HCT116 (cell line): ENCODE results near the gene ACBD6. TPM values are rescaled to one million over a fixed set of nuclear protein-coding genes. Genes with fewer than 3 reads are reported as not detected.

Experiments
- ATAC-seq: fragments of 200-7000 bp; cut with Tn5 transposase; 2 replicates; pipeline ENCODE4 v1.9.1; 2020; ENCODE audit warnings: mild to moderate bottlenecking, moderate library complexity
- BruUV-seq: library from RNA; stranded (reverse); fragments of 400-500 nt; replicated peaks from 2 replicates; lab custom pipeline; 2021; lab: Mats Ljungman, UMichigan
- CTCF ChIA-PET: fragments of 300-600 bp; sonication (Branson Sonifier 250); formaldehyde crosslinking; loops from one replicate; lab custom pipeline; 2021; ENCODE audit warnings: antibody characterized with exemption; lab: Charles Lee
- POLR2A ChIA-PET: fragments of 300-600, 350-600 bp; sonication (Branson Sonifier 250); formaldehyde crosslinking; loops from one replicate; lab custom pipeline; 2021; ENCODE audit warnings: antibody characterized with exemption; lab: Charles Lee
- RAD21 ChIA-PET, 2 experiments: fragments of 300-600 bp; sonication (Branson Sonifier 250); formaldehyde crosslinking; loops; one replicate each; lab custom pipeline; 2023; ENCODE audit warnings: low total read pairs in 2 of 2; ENCODE audit not compliant: uncharacterized antibody in 2 of 2, unreplicated experiment in 2 of 2, low non-redundant PET in 1 of 2; lab: Charles Lee
- DNase-seq: peaks from one replicate; pipeline ENCODE4 v3.0.0-alpha.2; 2010; ENCODE audit warnings: low read depth, low spot score
- H2AFZ ChIP-seq: fragments of 200-600 bp; shearing (Covaris generic), sonication (generic); 2 replicates; pipeline ENCODE4 v1.6.1; 2017; ENCODE audit warnings: low read depth, mixed run types, mixed read lengths, antibody characterized with exemption, low read length; ENCODE audit not compliant: poor library complexity, severe bottlenecking
- H3K27ac ChIP-seq: 2 replicates; pipeline ENCODE4 v1.5.1; 2012; ENCODE audit warnings: low read depth, low read length
- H3K27me3 ChIP-seq: fragments of 200-600 bp; sonication (generic); 2 replicates; pipeline ENCODE4 v1.6.1; 2016; ENCODE audit warnings: mixed run types, low read length, mixed read lengths; ENCODE audit not compliant: insufficient read depth
- H3K36me3 ChIP-seq, 2 experiments: fragments of 200-500 bp in 1 of 2; fragments of 200-600 bp in 1 of 2; sonication (Bioruptor generic) in 1 of 2; sonication (generic) in 1 of 2; 2 replicates each; pipeline versions ENCODE4 v1.5.1 to v1.6.1; 2014 to 2016; ENCODE audit warnings: low read length in 2 of 2, inconsistent platforms in 1 of 2, mixed read lengths in 1 of 2, mixed run types in 1 of 2; ENCODE audit not compliant: insufficient read depth in 2 of 2, control insufficient read depth in 1 of 2
- H3K4me1 ChIP-seq, 2 experiments: fragments of 200-600 bp in 1 of 2; sonication (generic) in 1 of 2; 2 replicates each; pipeline versions ENCODE4 v1.5.1 to v1.6.1; 2012 to 2017; ENCODE audit warnings: low read length in 2 of 2, inconsistent platforms in 1 of 2, mild to moderate bottlenecking in 1 of 2, mixed read lengths in 1 of 2, mixed run types in 1 of 2, moderate library complexity in 1 of 2; ENCODE audit not compliant: insufficient read depth in 2 of 2, control insufficient read depth in 1 of 2
- H3K4me2 ChIP-seq: fragments of 200-600 bp; sonication (generic); 2 replicates; pipeline ENCODE4 v1.6.1; 2017; ENCODE audit warnings: mixed run types, low read length, mixed read lengths
- H3K4me3 ChIP-seq, 2 experiments: fragments of 200-600 bp in 1 of 2; sonication (generic) in 1 of 2; replicated peaks in 1 of 2; 2 replicates each; pipeline ENCODE4 v1.5.1; 2011 to 2016; ENCODE audit warnings: low read length in 2 of 2, control low read depth in 1 of 2, low read depth in 1 of 2, mild to moderate bottlenecking in 1 of 2, mixed read lengths in 1 of 2, mixed run types in 1 of 2
- H3K79me2 ChIP-seq: fragments of 200-600 bp; sonication (generic); 2 replicates; pipeline ENCODE4 v1.6.1; 2017; ENCODE audit warnings: mild to moderate bottlenecking, mixed run types, low read length, moderate library complexity, mixed read lengths; ENCODE audit not compliant: insufficient read depth
- H3K9ac ChIP-seq: fragments of 200-600 bp; sonication (generic); 2 replicates; pipeline ENCODE4 v1.6.1; 2016; ENCODE audit warnings: low read length, mixed read lengths
- H3K9me2 ChIP-seq: fragments of 200-600 bp; sonication (generic), shearing (Covaris generic); 2 replicates; pipeline ENCODE4 v1.6.1; 2017; ENCODE audit warnings: mixed run types, mild to moderate bottlenecking, moderate library complexity; ENCODE audit not compliant: insufficient read depth
- H3K9me3 ChIP-seq, 2 experiments: fragments of 200-500 bp in 1 of 2; fragments of 200-600 bp in 1 of 2; sonication (Bioruptor generic) in 1 of 2; sonication (generic) in 1 of 2; 2 replicates each; pipeline ENCODE4 v1.6.1; 2014 to 2017; ENCODE audit warnings: low read length in 2 of 2, mixed read lengths in 2 of 2, inconsistent platforms in 1 of 2, low read depth in 1 of 2, mild to moderate bottlenecking in 1 of 2, mixed run types in 1 of 2, moderate library complexity in 1 of 2; ENCODE audit not compliant: control insufficient read depth in 1 of 2, insufficient read depth in 1 of 2
- H4K20me1 ChIP-seq: fragments of 200-600 bp; sonication (generic), shearing (Covaris generic); 2 replicates; pipeline ENCODE4 v1.6.1; 2017; ENCODE audit warnings: mixed run types, mild to moderate bottlenecking, moderate library complexity; ENCODE audit not compliant: insufficient read depth
- ATF3 ChIP-seq: IDR thresholded peaks from 2 replicates; pipeline ENCODE4 v1.6.1; 2012
- CEBPB ChIP-seq: IDR thresholded peaks from 2 replicates; pipeline ENCODE4 v1.6.1; 2012; ENCODE audit warnings: low read depth
- CTCF ChIP-seq, 3 experiments: fragments of 200-600 bp in 1 of 3; sonication (generic) in 1 of 3; IDR thresholded peaks in 2 of 3; conservative IDR thresholded peaks in 1 of 3; 2 replicates each; pipeline ENCODE4 v1.5.1; 2012 to 2017; ENCODE audit warnings: low read depth in 2 of 3, low read length in 2 of 3, antibody characterized with exemption in 1 of 3, borderline replicate concordance in 1 of 3, control low read depth in 1 of 3, mild to moderate bottlenecking in 1 of 3, mixed read lengths in 1 of 3, mixed run types in 1 of 3, moderate library complexity in 1 of 3; ENCODE audit not compliant: insufficient read depth in 1 of 3
- FOSL1 ChIP-seq: IDR thresholded peaks from 2 replicates; pipeline ENCODE4 v1.6.1; 2012; ENCODE audit warnings: low read depth
- JUND ChIP-seq: IDR thresholded peaks from 2 replicates; pipeline ENCODE4 v1.6.1; 2012
- MAX ChIP-seq: IDR thresholded peaks from 2 replicates; pipeline ENCODE4 v1.6.1; 2012
- RAD21 ChIP-seq: IDR thresholded peaks from 2 replicates; pipeline ENCODE4 v1.6.1; 2012; ENCODE audit warnings: low read depth, mild to moderate bottlenecking
- REST ChIP-seq: IDR thresholded peaks from 2 replicates; pipeline ENCODE4 v1.6.1; 2012; ENCODE audit warnings: low read depth
- SP1 ChIP-seq: IDR thresholded peaks from 2 replicates; pipeline ENCODE4 v1.6.1; 2012; ENCODE audit warnings: low read depth
- SRF ChIP-seq: IDR thresholded peaks from 2 replicates; pipeline ENCODE4 v1.6.1; 2012; ENCODE audit warnings: low read depth
- YY1 ChIP-seq: IDR thresholded peaks from 2 replicates; pipeline ENCODE4 v1.6.1; 2011; ENCODE audit warnings: low read length, low read depth, moderate library complexity, mild to moderate bottlenecking; ENCODE audit not compliant: insufficient replicate concordance; ENCODE audit errors: extremely low read depth
- intact Hi-C: fragments of 100-400 bp; cut with micrococcal nuclease; formaldehyde crosslinking; loops from 2 replicates; pipeline ENCODE4 v1.10.0; 2022
- total RNA-seq: library from RNA; stranded (reverse); gene quantifications from one replicate; pipeline ENCODE4 v1.2.1, GENCODE V29; 2021; ENCODE audit not compliant: unreplicated experiment

Gene ACBD6
- total RNA-seq, 1 experiment from 2014 or later: 43.2 TPM

GRCh38 chr1:180247061-180247460 lies 255.3 kb downstream of the ACBD6 start:
- BruUV-seq: no TSS peak
- DNase-seq: no peak
- CTCF ChIA-PET: no interaction called here

More at GRCh38 chr1:180247061-180247460, 255.3 kb downstream of the ACBD6 start:
- RAD21 ChIA-PET: no interaction called here
- POLR2A ChIA-PET: no interaction called here
- no peak for ATAC-seq
- Histone ChIP-seq H3K9ac (no peak overlapping the region), H4K20me1 (no peaks in the 10 kb centered on the region), H3K4me2 (no peak overlapping the region), H3K27ac (no peak overlapping the region), H3K9me3 (no peaks in the 10 kb centered on the region), H3K79me2 (no peaks in the 10 kb centered on the region), H3K9me2 (no peaks in the 10 kb centered on the region), H3K4me1 (peaks cover 0 to 8% of the 10 kb centered on the region in 2 experiments; a peak in 2 of 4 replicates), H3K36me3 (no peaks in the 10 kb centered on the region), H3K4me3 (no peak overlapping the region), H3K27me3 (no peaks in the 10 kb centered on the region), H2AFZ (no peak overlapping the region)
- no peak for TF ChIP-seq FOSL1
- TF ChIP-seq ATF3: no peak
- no peak for TF ChIP-seq REST
- no peak for TF ChIP-seq YY1
- TF ChIP-seq CTCF (IDR thresholded peaks at IDR 0.05 in 2 of 3, conservative IDR thresholded peaks at IDR 0.05 in 1 of 3; ENCODE audit: borderline replicate concordance in 1 of 3, insufficient read depth in 1 of 3, low read depth in 2 of 3, low read length in 2 of 3): no peak
- no peak for TF ChIP-seq RAD21
- TF ChIP-seq MAX: no peak
- no peak for TF ChIP-seq CEBPB
- no peak for TF ChIP-seq JUND
- TF ChIP-seq SRF: no peak
- no peak for TF ChIP-seq SP1
- intact Hi-C loops: no loop called here
